Fibroblast of skin of right biceps (primary cell): ENCODE data around the gene TMEM135.

Experiments used
- DNase-seq: peaks from one replicate; pipeline ENCODE4 v3.0.0-alpha.2; 2013

TMEM135 gene

DNA sequence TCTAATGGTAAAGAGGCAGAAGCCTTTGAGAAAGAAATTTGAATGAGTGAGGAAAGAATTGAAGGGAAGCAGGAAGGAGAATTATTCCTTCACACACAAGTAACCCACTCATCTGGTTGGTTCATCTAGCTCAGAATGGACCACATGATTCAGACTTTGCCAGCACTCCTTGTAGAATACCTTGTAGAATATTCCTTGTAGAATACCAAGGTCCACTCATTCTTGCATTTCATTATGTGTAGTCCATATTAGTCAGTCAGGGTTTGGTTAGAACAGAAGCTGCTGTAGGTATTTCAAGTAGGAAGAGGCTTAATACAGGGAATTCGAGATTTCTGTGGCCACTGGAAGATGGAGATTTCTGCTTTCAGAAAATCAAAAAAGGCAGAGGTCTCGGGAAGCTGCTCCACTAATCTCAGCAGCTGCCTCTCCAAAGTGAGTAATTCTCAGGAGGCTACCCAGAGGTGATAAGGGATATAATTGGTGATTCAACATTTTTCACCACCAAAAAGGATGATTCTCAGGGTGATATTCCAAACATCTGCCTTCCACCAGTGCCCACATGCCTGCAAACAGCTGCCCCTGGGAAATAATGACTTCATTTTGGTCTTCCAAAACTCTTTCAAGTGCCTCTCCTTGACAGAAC, 329.1 kb downstream of the TMEM135 start:
- DNase-seq: no peak

DNA sequence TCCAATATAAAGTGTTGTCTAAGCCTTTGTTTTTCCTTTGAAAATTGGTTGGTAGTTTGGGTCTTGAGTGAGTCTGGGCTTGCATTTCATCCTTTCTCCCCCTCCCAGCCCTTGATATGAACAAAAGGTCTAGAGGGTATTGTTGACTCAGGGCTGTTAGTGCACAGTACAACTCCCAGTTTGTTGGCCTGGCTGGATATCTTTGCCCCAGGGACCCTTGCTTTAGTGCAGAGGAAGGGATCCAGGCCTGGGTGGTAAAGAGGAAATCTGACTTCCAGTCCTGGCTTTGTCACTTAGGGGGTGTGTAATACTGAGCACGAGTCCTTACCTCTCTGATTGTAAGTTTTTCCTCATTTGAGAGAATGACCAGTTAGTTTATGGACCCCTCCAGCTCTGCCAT, 330.4 kb downstream of the TMEM135 start:
- no peak for DNase-seq

DNA sequence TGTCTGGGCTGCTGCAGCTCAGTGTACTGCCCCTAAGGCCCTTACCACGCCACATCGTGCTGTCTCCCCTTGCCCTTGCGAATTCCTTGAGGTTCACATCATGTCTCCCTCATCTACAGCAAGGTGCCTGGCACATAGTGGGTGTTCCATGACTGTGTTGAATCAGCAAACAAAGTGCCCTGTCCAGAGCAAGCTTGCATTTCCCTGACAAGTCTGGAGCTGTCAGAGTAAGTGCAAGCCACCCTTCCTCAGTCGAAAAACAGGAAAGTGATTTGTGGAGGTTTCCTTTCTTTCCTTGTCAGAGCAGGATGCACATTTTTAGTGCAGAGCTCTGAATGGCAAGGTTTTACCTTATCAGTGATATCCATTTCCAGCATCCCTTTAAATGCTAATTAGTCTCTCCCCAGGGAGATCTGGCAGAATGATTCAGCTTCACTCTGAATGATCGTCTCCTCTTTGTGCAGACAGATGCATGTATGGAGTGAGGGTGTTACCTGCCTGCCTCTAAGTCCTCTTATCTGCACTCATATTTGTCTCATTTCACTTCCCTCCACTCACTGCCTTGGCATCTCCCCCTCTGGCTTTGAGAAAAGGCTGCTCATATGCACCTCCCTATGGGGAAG, 331.2 kb downstream of the TMEM135 start:
- peak; percentile 18 for DNase-seq

DNA sequence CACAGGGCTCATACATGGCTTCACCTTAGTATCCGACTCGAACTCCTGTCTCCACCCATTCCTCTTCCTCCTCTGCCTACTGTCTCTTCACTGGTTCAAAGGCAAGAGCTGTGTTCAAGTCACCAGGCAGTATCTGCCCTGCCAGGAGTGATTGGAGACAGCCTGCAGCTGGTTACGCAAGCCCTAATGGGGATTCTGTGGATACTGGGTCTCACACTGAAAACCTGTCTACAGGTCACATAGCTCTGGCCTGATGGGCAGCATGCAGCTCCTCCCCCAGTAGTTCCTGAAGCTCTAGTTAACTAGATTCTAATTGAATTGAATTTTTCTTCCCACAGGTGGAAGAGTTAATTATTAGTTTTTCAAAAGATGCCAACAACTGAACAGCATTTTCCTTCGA, 332.2 kb downstream of the TMEM135 start:
- no peak for DNase-seq

DNA sequence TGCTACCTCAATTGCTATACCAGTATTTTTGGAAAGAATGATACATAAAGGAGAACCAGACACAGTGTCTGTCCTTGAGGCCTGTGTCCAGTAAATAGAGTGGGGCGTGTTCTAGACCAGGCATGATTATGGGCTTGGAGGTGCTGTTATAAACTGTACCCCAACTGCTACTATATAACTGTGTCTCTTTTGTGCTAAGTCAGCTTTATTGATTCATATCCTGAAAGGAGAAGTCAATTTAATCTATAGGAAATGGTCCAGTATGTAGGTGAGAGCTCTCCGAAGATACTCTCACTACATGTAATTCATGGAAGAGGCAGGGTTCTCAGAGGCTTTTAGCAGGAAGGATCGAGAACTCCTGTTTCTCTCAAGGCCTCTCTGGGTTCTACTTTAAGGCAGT, 334.3 kb downstream of the TMEM135 start:
- no peak for DNase-seq
